Stimulated activated CD4-positive, alpha-beta T cell treated with anti-CD3 and anti-CD28 coated beads, TNF-alpha, amount 100 ng/mL, for 48 hours (primary cell): ENCODE data around the gene ELOVL5.
"Not testable (repeated sequence)": the region's sequence is repeated elsewhere in the genome, so short reads cannot be mapped to it uniquely, and the experiment has no call there.

Source experiments
- DNase-seq, 3 donors: peaks; one replicate each; pipeline ENCODE4 v3.0.0-alpha.2; 2020; ENCODE audit warnings: low read depth in 3 of 3

The ELOVL5 gene

DNA sequence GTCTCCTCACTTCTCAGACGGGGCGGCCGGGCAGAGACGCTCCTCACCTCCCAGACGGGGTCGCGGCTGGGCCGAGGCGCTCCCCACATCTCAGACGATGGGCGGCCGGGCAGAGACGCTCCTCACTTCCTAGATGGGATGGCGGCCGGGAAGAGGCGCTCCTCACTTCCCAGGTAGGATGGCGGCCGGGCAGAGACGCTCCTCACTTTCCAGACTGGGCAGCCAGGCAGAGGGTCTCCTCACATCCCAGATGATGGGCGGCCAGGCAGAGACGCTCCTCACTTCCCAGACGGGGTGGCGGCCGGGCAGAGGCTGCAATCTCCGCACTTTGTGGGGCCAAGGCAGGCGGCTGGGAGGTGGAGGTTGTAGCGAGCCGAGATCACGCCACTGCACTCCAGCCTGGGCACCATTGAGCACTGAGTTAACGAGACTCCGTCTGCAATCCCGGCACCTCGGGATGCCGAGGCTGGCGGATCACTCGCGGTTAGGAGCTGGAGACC, 43.2 kb downstream of the ELOVL5 start:
- DNase-seq: not testable (repeated sequence)

DNA sequence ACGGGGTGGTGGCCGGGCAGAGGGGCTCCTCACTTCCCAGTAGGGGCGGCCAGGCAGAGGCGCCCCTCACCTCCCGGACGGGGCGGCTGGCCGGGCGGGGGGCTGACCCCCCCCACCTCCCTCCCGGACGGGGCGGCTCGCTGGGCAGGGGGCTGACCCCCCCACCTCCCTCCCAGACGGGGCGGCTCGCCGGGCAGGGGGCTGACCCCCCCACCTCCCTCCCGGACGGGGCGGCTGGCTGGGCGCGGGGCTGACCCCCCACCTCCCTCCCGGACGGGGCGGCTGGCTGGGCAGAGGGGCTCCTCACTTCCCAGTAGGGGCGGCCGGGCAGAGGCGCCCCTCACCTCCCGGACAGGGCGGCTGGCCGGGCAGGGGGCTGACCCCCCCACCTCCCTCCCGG, 43.8 kb downstream of the ELOVL5 start:
- DNase-seq: not testable (repeated sequence)

DNA sequence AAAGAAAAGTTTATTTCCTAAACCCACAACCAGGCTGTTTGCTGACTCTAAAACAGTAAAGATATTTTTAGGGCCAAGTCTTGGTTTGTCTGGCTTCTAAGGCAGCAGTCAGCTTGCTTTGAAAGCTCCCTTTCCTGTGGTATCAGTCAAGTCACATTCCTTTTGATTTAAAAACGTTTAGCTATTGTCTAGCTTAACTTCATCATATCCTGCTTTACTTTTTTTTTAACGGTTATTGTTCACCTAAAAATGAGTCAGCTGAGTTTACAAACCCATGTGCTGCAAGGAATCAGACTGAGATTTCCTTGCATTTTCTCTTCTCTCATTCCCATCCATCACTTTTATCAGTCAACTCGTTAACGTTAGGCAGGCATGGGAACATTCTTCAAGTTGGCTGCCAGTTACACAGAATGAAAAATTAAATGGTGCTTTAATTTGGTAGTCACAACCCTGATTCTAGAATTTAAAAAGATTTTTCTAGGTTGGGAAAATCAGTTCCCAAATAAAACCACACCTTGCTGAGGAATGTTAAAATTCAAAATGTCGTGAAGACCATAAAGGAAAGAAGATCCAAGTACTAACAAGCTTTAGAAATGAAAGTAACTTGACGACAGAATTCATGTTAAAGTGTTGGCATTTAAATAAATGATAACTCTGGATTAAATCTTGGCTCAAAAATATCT, 45.9 kb downstream of the ELOVL5 start:
- no peak for DNase-seq

- no peak for DNase-seq
Observed at GRCh38 chr6:53301801-53302537, 46.8 kb downstream of the ELOVL5 start.

GRCh38 chr6:53300656-53301551, 47.8 kb downstream of the ELOVL5 start:
- no peak for DNase-seq

GRCh38 chr6:53299331-53300005, 49.3 kb downstream of the ELOVL5 start:
- no peak for DNase-seq

- DNase-seq: no peak
Observed at GRCh38 chr6:53297004-53297403, 51.7 kb downstream of the ELOVL5 start.

- DNase-seq: no peak
Observed at GRCh38 chr6:53295176-53295575, 53.6 kb downstream of the ELOVL5 start.

- DNase-seq: no peak
Observed at GRCh38 chr6:53294611-53295010, 54.1 kb downstream of the ELOVL5 start.

GRCh38 chr6:53294095-53294494, 54.7 kb downstream of the ELOVL5 start:
- DNase-seq: no peak

- DNase-seq: no peak
Observed at GRCh38 chr6:53293691-53294090, 55.1 kb downstream of the ELOVL5 start.

DNA sequence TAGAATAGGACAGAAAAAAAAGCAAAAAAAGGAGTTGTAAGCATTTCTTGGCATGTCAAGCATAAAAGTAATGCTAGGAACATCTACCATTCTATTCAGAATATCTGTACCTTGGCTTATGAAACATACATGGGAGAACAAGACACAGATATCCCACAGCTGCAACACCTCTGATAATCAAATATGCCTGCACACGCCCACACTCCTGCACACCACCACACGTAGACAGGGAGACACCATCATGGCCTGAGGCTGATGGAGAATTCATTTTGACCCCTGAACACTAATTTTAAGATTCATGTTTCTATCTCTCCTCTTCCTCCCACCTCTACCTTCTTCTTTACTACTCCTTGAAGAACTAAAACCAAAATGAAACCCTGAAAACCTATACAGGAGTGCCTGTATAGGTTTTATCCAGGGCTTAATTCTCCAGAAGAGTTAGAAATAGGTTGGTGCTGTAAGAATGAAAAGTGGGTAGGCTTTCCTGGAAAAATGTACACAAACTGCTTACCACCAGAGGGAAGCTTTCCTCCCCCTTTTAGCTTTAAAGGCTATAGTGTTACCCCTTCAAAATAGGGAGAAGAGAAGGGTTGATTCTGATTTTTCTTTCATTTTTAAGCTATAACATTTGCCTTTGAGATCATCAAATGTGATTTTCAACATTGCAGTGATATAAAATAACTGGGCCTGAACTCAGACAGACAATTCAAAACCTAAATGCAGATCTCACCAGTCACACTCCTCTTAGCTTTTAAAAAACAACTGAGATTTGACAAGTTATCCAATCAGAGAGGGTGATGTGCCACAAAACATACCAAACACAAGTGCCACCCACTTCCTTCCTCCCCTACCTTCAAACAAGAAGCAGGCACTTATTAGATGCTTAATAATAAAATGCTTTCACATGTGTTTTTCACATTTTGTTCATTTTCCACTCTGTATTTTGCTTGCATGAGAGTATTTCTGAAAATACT, 57.9 kb downstream of the ELOVL5 start:
- DNase-seq: no peak

GRCh38 chr6:53287336-53288225, 61.2 kb downstream of the ELOVL5 start:
- no peak for DNase-seq

GRCh38 chr6:53284901-53285300, 63.8 kb downstream of the ELOVL5 start:
- DNase-seq: no peak

DNA sequence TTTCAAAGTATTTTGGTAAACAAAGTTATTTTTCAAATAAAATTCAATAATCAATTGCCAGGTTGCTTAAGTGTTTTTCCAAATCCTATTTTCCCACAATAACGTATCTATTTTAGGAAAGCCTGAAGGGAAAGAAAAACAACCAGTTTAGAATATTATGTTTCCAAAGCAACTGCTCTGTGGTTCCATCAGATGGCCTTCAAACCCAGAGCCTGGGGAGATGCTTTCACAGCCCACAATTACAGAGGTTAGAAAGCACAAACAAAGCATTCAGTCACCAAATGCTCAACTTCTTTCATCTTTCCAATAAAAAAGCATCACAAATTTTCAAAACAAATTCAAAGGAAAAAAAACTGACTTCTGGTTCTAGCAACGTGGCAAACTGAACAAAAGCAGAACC, 66.0 kb downstream of the ELOVL5 start:
- DNase-seq: no peak

DNA sequence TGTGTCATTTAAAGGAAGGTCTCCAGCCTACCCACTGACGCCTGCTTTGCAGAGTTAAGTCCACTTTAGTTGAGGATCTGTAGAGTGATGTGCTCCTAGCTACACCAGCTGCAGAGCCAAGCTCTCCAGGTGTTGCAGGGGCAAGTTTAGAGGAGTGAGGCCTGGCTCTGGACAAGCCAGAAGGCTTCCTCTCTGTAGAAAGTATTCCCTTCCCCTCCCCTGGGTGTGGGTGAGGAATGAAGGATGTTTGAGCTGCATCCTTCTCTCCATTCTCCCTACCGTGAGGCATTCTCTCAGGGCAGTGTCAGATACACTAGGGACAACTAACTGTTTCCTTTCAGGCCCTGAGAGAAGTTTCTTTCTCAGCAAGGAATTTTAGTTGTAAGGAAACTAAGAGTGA, 66.5 kb downstream of the ELOVL5 start:
- DNase-seq: no peak

- no peak for DNase-seq
Observed at GRCh38 chr6:53281518-53282215, 67.1 kb downstream of the ELOVL5 start.

DNA sequence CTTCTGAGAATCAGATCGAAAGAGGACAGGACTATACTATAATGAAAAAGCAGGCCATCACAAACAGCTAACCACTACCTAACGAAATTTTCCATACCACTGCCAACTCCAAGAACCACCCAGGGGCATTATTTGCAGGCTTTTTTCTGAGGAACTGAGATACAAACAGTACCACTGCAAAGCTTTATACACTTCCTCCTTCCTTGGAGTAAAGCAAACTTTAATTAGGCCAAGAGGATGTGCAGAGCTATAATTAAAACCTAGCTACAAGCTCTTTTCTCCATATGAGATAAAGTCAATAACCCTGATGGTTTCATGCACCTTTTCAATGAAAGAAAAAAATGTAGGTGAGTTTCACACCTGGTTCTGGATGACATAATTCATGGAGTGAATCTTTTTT, 68.5 kb downstream of the ELOVL5 start:
- DNase-seq: no peak

GRCh38 chr6:53279293-53279692, 69.5 kb downstream of the ELOVL5 start:
- no peak for DNase-seq
